ENCODE data around the gene ALDH3B1.

Gene ALDH3B1

DNA sequence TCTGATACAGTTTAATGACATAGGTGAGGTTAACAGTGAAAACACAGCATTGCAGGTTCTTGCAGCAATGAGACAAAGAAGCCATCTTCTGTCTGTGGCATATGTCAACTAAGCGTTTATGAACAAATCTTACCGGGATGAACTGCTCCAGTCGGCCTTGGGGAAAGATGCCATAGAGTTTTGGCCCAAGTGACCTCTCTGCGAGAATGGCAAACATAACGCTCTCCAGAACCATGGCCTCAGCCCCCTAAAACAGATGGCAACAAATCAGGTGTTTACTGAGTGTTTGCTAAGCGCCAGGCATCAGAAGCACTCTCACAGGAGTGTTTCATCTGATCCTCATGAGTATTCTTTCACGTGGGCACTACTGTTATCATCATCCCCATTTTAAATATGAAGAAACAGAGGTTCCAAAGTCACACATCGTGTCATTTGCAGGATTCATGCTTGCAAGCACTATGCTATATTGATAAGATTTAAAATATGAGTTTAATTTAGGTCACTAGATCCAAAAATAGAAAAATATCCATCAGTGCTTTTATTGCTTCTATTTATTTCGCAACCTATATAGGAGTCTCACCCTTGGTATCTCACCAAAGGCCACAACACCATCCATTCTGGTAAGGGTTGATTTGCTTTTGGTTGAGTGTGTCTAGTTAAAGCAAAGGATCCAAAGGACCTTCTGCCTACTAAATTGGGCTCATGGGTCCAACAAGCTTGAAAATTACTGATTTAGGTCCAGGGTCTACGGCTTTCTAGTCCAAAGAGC, 64.6 kb downstream of the ALDH3B1 start:
- no peak for DNase-seq

DNA sequence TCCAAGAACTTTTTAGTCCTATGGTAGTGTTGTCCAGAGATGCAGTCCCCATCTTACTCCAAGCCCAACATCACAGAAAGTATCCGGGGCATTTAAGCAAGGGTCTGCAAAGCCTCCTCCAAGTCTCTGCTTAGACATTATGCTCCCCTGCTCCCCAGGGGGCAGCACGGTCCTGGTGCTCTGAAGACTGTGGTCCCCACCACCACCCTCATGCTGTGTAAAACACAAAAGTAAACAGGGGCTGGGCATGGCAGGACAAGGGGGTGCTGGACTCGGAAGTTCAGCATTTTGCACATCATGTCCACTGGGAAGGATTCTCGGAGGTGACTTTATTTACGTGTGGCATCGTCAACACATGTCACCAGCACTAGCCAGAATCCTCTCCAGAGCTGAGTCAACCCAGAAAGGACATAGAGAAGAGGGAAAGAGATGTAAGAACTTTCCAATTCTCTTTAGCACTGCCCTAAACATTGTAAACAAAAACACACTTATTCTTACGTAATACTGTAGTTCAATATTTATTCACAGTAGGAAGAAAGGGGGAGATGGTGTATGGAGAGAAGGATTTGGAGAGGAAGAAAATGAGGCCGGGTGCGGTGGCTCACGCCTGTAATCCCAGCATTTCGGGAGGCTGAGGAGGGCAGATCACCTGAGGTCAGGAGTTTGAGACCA, 66.4 kb downstream of the ALDH3B1 start:
- no peak for DNase-seq

DNA sequence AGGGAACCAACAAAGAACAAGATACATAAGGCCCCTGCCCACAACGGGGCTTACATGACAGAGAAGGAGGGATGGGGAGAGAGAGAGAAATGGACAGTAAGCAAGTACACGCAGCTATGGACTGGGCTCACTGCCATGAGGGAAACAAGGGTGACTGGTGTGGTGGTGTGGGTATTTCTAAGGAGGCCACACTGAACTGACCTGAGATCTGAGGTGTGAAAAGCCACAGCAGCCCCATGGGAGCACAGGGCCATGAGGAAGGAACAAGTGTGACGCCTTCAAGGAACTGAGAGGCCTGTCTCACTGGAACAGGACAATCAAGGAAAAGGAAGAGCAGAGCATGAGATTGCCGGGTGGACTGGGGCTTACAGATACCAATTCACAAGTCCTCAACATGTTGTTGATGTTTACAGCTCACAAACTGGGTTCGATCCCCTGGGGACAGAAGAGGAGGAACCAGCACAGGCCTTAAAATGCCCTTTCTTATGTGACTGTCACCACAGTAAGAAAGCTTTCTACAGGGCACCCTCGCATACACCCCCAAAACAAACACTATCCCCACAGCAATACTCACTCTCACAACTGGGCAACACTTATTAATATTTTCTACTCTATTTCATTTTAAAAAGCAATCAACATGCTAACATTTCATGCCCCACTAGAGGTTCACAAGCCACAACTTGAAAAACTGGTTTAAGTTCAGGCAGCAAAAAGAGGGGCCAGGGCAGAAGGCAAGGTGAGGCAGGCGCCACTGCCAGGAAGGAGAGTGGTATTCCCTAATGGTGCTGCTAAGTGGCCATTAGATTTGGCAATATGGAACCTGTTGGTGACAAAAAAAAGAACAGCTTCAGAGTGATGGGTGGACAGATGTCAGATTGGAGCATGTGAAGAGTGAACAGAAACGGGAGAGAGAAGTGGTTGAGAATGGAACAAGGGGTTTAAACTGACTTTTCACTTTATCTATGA, 67.8 kb downstream of the ALDH3B1 start:
- no peak for DNase-seq
